IPS DF 4.7 (cell line): ENCODE results near the gene NACAD.
"Not testable (repeated sequence)": the region's sequence is repeated elsewhere in the genome, so short reads cannot be mapped to it uniquely, and the experiment has no call there.

Experiments used
- DNase-seq: peaks from one replicate; pipeline ENCODE4 v3.0.0-alpha.2; 2013; ENCODE audit warnings: low spot score; ENCODE audit errors: extremely low read depth

The NACAD gene

DNA sequence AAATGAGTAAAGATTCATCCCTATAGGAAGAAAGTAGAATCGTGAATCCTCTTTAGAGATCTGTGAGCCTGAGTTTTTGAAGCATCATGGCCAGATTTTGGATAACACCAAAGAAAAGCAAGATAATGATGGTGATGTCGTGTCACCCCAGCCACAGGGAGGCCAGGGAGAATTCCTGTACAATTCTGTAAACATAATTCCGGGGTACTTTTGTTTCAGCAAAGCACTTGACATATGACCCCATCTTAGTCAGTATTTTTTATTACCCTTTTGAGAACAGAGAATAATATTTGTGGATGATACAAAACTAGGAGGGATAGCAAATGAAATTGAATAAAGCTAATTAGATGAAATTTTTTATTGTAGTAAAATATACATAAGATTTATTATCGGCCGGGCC is 33.8 kb downstream of the NACAD start:
- DNase-seq = no peak

DNA sequence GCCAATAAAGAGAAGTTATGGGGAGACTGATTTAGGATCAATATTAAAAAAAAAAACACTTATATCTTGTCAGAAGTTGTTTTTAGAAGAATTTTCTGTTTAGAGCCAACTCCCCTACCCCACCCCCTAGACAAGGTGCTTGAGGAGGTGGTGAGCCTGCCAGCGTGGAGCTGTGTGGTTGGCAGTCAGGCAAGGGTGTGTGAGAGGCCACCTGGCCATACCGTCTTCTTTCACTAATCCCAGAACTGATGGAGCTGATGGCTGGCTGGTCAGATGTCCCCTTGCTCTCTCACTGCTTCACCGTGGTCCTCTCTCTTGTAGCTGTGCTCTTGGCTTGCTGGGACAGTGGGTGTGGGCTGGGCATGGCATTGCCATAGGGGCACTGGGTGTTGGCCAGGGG is 34.3 kb downstream of the NACAD start:
- no peak for DNase-seq

DNA sequence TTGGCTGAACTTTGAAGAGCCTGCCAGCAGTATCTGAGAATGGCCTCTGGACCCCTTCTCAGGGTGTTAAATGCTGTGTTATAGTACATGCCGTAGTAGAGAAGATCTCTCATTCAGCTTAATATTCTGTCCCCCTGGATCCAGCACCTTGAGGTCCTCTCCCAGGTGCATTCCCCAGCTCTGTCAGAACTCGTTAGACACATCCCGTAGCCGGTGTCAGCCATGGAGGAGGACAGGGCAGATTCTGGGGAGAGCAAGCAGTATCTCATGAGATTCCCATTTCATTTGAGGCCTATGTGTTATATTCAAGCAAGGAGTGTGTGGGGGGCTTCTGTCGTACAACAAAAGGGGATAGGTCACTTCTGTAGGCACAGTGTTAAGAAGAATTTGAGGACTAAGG is 34.8 kb downstream of the NACAD start:
- no peak for DNase-seq

DNA sequence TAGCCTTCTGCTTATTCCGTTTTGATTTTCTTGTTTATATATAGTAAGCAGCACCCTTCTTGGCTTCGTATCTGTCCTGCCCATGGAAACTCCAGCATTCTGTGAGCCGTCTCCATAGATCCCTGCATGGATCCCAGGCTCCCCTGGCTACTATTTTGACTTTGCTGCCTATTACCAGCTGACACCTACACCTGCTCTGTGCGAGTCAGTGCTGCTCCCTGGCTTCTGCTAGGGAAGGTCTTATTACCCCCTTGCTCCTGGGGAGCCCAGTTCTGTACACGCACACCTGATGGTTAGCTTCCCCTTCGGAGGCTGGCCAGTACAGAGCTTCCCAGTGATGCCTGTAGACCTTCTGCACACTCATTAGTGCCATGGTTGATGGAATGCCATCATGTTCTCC is 35.4 kb downstream of the NACAD start:
- DNase-seq = no peak

DNA sequence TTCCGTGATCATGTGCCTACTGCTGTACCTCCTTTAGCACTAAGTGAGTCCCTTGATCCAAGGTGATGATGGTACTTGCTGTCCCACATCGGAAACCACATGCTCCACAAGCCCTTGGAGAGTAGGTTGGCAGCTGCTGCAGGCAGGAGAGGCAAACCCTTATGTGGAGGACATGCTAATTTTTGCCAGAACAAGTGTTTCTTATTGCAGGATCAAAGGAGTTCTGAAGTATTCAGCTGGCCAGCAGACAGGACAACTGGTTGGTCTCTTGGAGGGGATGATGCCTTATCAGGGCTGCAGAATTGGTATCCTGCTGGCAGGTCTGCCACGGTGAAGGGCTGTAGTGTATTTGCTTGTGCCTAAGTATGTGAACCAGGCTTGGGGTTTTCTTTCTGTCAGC is 36.8 kb downstream of the NACAD start:
- DNase-seq = no peak

DNA sequence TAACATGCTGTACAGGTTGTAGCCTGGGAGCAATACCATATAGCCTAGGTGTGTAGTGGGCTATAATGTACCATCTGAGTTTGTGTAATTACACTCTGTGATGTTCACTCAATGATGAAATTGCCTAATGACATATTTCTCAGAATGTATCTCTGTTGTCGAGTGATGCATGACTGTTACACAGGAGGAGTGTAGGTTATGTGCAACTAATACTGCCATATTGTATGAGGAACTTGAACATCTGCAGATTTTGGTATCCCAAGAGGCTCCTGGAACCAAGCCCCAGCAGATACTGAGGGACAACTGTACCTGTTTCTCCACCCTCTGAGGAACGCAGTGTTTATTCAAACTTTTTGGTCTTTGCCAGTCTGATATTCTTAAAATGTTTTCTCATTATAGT is 38.6 kb downstream of the NACAD start:
- DNase-seq = no peak

DNA sequence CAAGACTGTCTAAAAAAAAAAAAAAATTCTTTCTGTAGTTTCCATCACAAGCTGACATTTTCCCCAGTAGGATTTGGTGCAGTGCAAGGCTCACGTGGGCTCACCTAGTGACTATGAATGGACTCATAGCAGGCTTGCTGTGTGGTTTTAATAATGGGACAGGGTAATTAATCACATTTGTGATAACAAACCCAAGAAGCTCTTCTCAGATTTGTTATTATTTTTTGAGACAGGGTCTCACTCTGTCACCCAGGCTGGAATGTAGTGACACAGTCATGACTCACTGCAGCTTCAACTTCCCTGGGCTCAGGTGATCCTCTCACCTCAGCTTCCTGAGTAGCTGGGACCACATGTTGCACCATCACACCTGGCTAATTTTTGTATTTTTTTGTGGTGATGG is 40.0 kb downstream of the NACAD start:
- DNase-seq = no peak

DNA sequence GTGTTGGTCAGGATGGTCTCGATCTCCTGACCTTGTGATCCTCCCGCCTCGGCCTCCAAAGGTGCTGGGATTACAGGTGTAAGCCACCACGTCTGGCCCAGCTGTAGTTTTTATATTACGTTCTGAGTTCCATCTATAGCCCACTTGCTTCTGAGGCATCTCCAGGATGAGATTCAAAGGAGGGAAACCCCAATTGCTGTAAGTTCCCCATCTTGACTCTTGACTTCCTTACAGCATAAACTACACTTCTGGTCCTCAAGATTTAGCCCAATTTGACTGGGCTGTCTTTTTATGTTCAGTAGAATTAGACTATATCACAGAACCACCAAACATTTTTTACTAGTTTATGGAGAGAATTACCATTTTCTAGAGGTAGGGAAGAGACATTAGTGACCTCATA is 44.4 kb downstream of the NACAD start:
- no peak for DNase-seq

DNA sequence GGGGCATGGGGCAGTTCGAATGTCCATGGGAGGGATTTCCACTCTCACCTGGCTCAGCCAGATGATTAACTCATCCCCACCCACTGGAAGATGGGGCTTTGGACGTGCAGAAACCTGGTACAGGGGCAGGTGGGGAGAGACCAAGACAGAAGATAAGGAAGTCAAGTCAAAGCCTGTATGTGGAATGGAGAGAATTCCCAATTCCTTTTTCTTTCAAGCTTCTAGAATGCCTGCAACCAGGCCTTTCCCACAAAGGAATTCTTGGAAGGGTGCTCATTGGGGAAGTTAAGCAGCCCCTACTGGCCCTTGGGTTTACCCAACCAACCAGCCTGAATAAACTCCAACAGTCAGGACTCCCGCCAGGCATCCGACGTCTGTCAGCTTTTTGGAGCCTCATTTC is 49.7 kb downstream of the NACAD start:
- DNase-seq = no peak

DNA sequence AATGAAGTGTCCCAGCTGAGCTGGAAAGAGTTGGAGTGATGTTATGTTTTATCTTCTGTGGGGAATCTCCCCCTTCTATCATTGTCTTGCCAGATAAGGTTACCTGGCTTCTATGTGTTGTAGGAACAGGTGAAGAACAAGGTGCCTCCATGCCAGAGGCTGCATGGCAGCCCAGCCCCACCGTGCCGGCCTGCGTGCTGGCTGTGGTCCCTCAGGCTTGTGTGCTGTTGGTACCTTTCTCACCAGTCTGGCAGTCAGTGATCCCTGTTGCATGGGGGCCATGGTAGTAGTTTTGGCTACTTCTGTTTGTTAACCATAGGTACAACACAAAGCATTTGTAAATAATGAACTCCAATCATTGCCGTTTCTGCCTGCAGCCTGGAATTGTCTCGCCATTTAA is 50.9 kb downstream of the NACAD start:
- no peak for DNase-seq

DNA sequence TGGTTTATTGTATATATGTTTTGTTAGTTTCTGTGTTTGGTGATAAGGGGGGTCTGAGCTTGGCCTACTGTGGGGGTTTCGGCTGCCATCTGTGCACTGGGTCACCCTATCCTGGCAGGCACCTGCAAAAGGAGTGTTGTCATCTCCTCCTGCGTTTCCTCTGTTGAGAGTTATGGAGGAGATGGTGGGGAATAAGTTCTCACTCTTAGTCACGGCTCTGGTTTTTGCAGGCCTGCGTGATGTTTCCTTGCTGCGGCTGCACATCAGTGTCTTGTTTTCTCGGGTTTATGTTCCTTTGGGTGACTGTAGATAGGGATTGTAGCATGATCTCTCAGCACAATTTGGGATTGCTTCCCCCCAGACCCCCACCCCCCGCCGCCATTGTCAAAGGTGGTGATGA is 52.0 kb downstream of the NACAD start:
- no peak for DNase-seq

DNA sequence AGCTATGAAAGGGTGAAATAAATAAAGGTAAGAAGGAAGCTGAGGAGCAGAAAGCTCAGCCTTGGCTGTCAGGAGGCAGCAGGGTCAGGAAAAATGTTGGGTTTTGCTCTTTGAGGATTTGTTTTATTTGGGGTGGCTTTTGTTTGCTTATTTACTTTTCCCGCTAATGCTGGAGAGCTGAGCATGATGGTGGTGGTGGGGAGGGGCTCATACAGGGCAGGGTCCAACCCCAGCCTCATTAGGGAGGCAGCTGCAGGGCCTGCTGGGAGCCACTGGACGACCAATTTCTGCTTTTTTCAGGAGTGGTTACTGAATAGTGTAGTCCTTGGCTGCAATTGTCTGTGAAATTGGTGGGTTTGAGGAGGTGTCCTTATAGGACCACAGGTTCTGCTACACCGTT is 52.5 kb downstream of the NACAD start:
- no peak for DNase-seq

DNA sequence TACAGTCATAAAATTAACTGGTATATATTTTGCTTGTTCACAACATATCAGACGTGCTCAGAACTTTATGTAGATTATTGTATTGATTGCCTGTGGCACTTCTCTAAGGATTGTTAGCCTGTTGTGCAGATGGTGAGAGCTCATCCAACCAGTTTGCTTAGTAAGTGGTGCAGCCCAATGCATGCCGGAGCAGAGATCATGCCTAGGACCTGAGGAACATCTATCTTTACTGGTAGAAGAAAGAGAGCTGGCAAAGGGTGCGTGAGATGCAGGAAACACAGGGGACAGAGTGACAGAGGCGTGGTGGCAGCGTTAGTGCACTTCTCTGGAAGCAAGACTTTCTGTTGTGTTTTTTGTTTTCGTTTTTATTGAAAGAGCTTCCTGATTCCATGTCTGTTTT is 52.9 kb downstream of the NACAD start:
- no peak for DNase-seq

DNA sequence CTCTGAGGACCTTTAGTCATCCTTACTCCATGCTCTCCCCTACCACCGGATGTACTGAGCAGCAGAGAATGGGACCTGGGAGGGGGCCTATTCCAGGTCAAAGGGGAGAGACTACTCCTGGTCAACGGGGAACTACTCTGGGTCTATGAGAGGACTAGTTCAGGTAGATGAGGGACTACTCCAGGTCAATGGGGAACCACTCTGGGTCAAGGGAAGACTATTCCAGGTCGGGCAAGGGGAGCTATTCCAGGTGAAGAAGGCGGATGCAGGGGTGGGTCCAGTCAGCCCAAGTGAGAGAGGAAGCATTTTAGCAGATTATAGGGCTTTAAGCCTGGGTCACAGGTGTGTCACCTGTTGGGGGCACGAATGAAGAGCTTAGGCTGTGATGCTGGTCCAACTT is 53.4 kb downstream of the NACAD start:
- no peak for DNase-seq

DNA sequence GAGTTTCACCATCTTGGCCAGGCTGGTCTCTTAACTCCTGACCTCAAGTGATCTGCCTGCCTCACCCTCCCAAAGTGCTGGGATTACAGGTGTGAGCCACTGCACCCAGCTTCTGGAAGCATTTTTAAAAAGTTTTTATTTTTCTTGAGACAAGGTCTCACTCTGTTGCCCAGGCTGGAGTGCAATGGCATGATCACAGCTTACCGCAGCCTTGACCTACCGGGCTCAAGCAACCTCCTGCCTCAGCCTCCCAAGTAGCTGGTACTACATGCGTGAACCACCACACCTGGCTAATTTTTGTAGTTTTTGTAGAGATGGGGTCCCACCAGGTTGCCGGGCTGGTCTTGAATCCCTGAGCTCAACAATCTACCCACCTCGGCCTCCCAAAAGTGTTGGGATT is 54.1 kb downstream of the NACAD start:
- DNase-seq = not testable (repeated sequence)

DNA sequence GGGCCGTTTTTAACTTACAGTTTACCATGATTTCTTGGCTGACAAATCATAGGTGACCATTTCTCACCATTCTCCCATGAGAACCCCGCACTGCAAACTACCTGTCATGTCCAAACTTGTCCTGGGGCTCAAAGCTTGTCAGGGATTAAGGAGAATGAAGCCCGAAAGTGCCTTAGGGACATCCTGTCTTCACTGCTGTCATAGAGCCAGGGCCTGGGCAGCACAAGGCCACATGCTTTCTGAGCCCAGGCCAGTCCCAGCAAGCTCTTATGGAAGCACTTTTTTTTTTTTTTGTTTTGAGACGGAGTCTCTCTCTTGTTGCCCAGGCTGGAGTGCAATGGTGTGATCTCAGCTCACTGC is 54.9 kb downstream of the NACAD start:
- no peak for DNase-seq

DNA sequence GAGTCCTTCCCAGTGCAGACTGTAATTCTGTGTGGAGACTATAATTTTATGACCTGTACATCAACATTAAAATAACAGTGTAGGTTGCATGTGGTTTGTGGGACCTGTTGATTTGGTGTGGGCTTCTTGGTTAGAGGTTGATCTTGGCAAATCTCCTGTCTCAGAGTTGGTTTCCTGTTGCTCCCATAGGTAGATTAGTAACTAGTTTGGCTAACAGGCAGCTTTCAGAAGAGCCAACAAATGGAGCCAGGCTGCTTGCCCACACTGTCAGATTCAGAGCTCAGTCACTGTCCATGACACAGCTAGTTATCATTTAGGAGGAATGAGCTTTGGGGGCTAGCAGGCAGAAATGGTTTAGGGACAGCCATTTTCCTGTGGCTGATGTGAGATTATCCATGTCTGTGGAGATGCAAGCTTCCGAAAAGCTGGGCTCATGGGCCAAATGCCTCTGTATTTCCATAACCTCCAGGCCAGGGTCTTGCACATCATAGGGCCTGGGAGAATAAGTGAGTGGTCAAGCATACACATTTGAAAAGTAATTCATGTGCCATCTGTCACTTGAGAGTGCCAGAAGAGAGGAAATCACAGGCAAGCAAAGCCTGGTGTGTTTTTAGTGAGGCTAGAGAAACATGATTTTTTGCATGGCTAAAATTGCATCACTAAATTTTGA is 55.4 kb downstream of the NACAD start:
- DNase-seq = no peak

DNA sequence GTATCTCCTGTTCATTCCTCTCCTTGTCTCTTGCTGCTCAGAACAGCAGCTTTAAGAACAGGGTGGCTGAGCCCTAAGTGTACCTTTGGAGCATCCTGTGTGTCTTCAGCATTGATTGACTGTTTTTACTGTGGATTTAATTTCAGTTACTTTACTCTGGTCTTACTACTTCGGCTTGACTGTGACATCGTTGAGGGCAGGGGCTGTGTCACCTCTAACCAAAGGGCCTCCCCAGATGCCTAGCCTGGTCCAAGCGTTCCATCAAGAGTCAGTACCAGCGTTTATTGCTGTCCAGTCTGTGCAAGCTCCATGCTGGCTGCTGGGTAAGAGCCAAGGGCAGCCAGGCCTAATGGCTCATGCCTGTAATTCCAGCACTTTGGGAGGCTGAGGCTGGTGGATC is 56.3 kb downstream of the NACAD start:
- no peak for DNase-seq

DNA sequence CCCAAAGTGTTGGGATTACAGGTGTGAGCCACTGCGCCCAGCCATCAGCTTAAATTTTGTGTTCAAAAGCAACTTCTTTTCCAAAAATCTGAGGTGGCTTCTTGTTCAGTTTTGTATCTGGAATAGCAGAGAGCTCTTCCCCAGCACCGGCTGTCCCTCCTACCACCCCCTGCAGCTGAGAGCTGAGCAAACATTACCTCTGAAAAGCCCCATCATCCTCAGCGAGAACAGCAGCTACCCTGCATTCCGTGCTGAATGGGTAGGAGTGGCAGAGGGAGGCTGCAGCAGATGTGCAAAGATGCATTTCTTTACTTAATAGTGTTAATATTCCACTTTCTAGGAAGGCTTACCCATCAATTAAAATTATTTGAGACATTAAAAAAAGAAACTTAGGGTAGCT is 56.9 kb downstream of the NACAD start:
- no peak for DNase-seq
